Measurements from ENCODE around the gene EVA1B.

DNA sequence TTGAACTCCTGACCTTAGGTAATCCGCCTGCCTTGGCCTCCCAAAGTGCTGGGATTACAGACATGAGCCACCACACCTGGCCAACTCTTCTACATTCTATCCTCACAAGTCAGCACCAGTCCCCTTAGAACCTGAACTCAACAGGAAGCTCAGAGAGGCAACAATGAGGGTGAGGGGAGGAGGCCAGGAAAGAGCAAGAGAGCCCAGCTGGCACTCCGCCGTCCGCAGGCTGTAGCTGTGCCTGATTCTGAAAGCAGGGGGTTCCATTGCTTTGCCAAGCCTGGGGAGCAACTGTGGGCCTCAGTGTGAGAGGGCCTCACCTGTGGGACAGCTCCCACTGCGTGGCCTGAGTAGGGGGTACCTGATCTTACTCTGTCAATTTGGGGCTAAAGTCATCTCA lies 43.6 kb upstream of the EVA1B start:
- no peak for TF ChIP-seq POLR2A (IDR thresholded peaks at IDR 0.05)
- TF ChIP-seq, protein P1, sequence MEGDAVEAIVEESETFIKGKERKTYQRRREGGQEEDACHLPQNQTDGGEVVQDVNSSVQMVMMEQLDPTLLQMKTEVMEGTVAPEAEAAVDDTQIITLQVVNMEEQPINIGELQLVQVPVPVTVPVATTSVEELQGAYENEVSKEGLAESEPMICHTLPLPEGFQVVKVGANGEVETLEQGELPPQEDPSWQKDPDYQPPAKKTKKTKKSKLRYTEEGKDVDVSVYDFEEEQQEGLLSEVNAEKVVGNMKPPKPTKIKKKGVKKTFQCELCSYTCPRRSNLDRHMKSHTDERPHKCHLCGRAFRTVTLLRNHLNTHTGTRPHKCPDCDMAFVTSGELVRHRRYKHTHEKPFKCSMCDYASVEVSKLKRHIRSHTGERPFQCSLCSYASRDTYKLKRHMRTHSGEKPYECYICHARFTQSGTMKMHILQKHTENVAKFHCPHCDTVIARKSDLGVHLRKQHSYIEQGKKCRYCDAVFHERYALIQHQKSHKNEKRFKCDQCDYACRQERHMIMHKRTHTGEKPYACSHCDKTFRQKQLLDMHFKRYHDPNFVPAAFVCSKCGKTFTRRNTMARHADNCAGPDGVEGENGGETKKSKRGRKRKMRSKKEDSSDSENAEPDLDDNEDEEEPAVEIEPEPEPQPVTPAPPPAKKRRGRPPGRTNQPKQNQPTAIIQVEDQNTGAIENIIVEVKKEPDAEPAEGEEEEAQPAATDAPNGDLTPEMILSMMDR (IDR thresholded peaks at IDR 0.05): no peak

All from transverse colon (tissue), 3 donors.